ENCODE results near the gene PRLH. TPM values are rescaled to one million over a fixed set of nuclear protein-coding genes. Genes with fewer than 3 reads are reported as not detected.

Gene PRLH
- polyA plus RNA-seq, 1 experiment: not detected

GRCh38 chr2:237598468-237599208, 32.3 kb downstream of the PRLH start:
- ChIA-PET CTCF (interaction anchor here (1.2 to 8.9 kb wide), 2 partner anchors 9 to 146 kb away, joined by 4 to 72 read pairs; no protein-coding TSS in a partner anchor), POLR2A (no interaction called here)
- no peak overlapping the region for H3K4me3 ChIP-seq (ENCODE audit: low read depth, low read length)
- no peak for DNase-seq (ENCODE audit: low read depth)
- H3K36me3 ChIP-seq (ENCODE audit: control insufficient read depth, insufficient read depth, low read length): no peaks in the 10 kb centered on the region
- H3K27me3 ChIP-seq (ENCODE audit: control insufficient read depth, insufficient read depth, low read length): no peaks in the 10 kb centered on the region
- TF ChIP-seq, protein P1, sequence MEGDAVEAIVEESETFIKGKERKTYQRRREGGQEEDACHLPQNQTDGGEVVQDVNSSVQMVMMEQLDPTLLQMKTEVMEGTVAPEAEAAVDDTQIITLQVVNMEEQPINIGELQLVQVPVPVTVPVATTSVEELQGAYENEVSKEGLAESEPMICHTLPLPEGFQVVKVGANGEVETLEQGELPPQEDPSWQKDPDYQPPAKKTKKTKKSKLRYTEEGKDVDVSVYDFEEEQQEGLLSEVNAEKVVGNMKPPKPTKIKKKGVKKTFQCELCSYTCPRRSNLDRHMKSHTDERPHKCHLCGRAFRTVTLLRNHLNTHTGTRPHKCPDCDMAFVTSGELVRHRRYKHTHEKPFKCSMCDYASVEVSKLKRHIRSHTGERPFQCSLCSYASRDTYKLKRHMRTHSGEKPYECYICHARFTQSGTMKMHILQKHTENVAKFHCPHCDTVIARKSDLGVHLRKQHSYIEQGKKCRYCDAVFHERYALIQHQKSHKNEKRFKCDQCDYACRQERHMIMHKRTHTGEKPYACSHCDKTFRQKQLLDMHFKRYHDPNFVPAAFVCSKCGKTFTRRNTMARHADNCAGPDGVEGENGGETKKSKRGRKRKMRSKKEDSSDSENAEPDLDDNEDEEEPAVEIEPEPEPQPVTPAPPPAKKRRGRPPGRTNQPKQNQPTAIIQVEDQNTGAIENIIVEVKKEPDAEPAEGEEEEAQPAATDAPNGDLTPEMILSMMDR (IDR thresholded peaks at IDR 0.05; ENCODE audit: insufficient read depth, low read depth, low read length): no peak

DNA sequence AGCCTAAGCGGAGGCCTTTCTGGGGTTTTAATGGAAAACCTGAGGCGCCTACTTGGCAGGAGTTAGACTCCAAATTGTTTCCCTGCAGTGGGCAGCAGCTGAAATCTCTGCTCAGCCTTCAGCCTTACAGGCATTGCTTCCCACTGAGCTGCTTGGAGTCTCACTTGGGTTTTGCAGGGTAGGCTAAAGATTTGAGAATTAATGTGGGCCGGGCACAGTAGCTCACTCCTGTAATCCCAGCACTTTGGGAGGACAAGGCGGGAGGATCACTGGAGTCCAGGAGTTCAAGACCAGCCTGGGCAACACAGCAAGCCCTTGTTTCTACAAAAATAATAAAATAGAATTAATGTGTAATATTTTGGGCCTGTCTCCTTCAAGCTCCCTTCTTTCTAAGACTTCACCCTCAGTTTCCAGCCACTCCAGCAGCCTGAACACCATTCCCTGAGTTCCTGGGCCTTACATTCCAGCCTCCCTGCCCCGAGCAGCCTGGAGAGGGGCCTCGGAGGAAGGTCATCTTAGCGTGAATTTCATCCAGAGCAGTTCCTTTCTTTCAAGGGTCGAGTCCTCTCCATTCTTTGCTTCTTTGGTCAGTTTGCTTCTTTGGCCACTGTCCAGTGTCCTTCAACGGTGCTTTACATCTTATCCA, 33.2 kb downstream of the PRLH start:
- ChIA-PET POLR2A (no interaction called here), CTCF (interaction anchor here (1.1 to 8.9 kb wide), 4 partner anchors 10 to 175 kb away, joined by 3 to 72 read pairs (median 5); no protein-coding TSS in a partner anchor)
- no peaks in the 10 kb centered on the region for H3K36me3 ChIP-seq (ENCODE audit: control insufficient read depth, insufficient read depth, low read length)
- H3K27me3 ChIP-seq (ENCODE audit: control insufficient read depth, insufficient read depth, low read length): no peaks in the 10 kb centered on the region
- H3K4me3 ChIP-seq (ENCODE audit: low read depth, low read length): no peak overlapping the region
- DNase-seq (ENCODE audit: low read depth): no peak
- TF ChIP-seq, protein P1 (IDR thresholded peaks at IDR 0.05; ENCODE audit: insufficient read depth, low read depth, low read length): no peak

DNA sequence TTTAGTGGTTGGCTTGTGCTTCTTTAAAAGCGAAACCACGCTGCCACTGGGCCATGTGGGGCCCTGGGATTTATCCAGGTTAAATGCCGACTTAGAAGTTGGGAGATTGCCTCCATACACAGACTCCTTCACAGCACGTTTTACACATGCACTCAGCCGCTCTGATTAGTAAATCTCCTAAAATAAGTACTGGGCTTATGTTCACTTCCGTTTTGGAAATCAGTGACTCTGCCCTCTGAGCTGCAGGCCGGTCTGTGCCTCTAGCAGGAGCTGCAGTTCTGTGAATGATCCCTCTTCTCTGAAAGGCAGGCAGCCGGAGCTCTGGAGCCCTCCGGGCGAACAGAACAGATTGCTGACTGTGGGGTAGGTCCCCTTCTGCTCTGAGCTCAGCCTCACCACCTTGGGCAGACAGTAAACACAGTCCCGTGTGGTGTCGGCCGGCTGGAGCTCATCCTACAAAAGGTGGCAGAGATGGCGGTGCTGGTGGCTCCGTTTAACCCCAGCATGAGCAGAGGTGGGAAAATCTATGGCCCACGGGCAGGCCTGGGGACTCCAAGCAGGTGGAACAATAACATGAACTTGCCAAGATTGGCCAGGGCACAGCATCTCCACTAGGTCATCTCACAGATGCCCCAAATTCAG, 34.0 kb downstream of the PRLH start:
- TF ChIP-seq, protein P1 (IDR thresholded peaks at IDR 0.05; ENCODE audit: insufficient read depth, low read depth, low read length): peak; percentile 53
- no peaks in the 10 kb centered on the region for H3K36me3 ChIP-seq (ENCODE audit: control insufficient read depth, insufficient read depth, low read length)
- CTCF ChIA-PET: interaction anchor here (0.6 to 8.9 kb wide), 9 partner anchors 10 to 174 kb away, joined by 3 to 72 read pairs (median 3); partner anchors contain the start of gene RAB17
- no peak overlapping the region for H3K4me3 ChIP-seq (ENCODE audit: low read depth, low read length)
- no peaks in the 10 kb centered on the region for H3K27me3 ChIP-seq (ENCODE audit: control insufficient read depth, insufficient read depth, low read length)
- POLR2A ChIA-PET: no interaction called here
- peak; percentile 37 for DNase-seq (ENCODE audit: low read depth)

GRCh38 chr2:237601453-237602116, 35.2 kb downstream of the PRLH start:
- CTCF ChIA-PET: interaction anchor here (1.0 to 8.9 kb wide), 9 partner anchors 12 to 173 kb away, joined by 3 to 72 read pairs (median 4); no protein-coding TSS in a partner anchor
- TF ChIP-seq, protein P1 (IDR thresholded peaks at IDR 0.05; ENCODE audit: insufficient read depth, low read depth, low read length): no peak
- Histone ChIP-seq H3K4me3 (ENCODE audit: low read depth, low read length) (no peak overlapping the region), H3K27me3 (ENCODE audit: control insufficient read depth, insufficient read depth, low read length) (no peaks in the 10 kb centered on the region), H3K36me3 (ENCODE audit: control insufficient read depth, insufficient read depth, low read length) (no peaks in the 10 kb centered on the region)
- no peak for DNase-seq (ENCODE audit: low read depth)
- POLR2A ChIA-PET: no interaction called here

All from BJ (cell line).